Measurements from ENCODE around the gene ZNF783. TPM values are rescaled to one million over a fixed set of nuclear protein-coding genes. Genes with fewer than 3 reads are reported as not detected.

ZNF783 gene
- total RNA-seq (30.2 TPM), polyA plus RNA-seq (1 to 10 TPM; 2.7 to 5.3 (median 4.7) TPM)

- Histone ChIP-seq H3K4me1 (ENCODE audit: control insufficient read depth, insufficient read depth, low read length, poor library complexity, severe bottlenecking) (peaks cover 27% of the 10 kb centered on the region), H3K36me3 (ENCODE audit: control insufficient read depth, insufficient read depth, low read length) (peaks cover 21% of the 10 kb centered on the region), H3K4me3 (ENCODE audit: low read depth, low read length) (peak within 1 kb of the TSS; percentile 70), H3K27ac (ENCODE audit: insufficient read depth, low read length, poor library complexity, severe bottlenecking) (peak within 1 kb of the TSS; percentile 57), H3K27me3 (ENCODE audit: control insufficient read depth, insufficient read depth, low read length) (no peaks in the 10 kb centered on the region), H3K9me3 (ENCODE audit: control insufficient read depth in 2 of 2, low read length in 2 of 2) (no peaks in the 10 kb centered on the region)
- Mint-ChIP-seq H3K4me3 (peak within 1 kb of the TSS; percentile 86 to 90 (median 88)), H3K27me3 (no peaks in the 10 kb centered on the region), H3K9me3 (no peaks in the 10 kb centered on the region), H3K36me3 (peaks cover 14% of the 10 kb centered on the region), H3K27ac (peak within 1 kb of the TSS; percentile 82 to 91 (median 90)), H3K4me1 (peaks cover 12 to 39% (median 23%) of the 10 kb centered on the region in 4 donors)
- DNase-seq (peak; percentile 80 to 95 (median 86)), ATAC-seq (ENCODE audit: low read depth in 2 of 2) (peak; percentile 92 to 94)
These were observed at the start of gene ZNF783 for GRCh38 chr7:149261829-149262617. TSS of gene ZNF783 (plus strand) at chr7:149262196. CDS start at chr7:149262334, 138 bp downstream.

- no peaks in the 10 kb centered on the region for H3K27me3 ChIP-seq (ENCODE audit: control insufficient read depth, insufficient read depth, low read length)
- Mint-ChIP-seq H3K4me1 (peaks cover 6 to 15% (median 7%) of the 10 kb centered on the region in 4 donors), H3K9me3 (no peaks in the 10 kb centered on the region), H3K27me3 (no peaks in the 10 kb centered on the region), H3K36me3 (peaks cover 54% of the 10 kb centered on the region), H3K4me3 (no peak overlapping the region), H3K27ac (peak overlapping the region in 1 of 3 donors; percentile 38)
- H3K36me3 ChIP-seq (ENCODE audit: control insufficient read depth, insufficient read depth, low read length), result peaks cover 86% of the 10 kb centered on the region
- no peaks in the 10 kb centered on the region for H3K9me3 ChIP-seq (ENCODE audit: control insufficient read depth in 2 of 2, low read length in 2 of 2)
- H3K4me3 ChIP-seq (ENCODE audit: low read depth, low read length), result no peak overlapping the region
- DNase-seq, result no peak
- ATAC-seq (ENCODE audit: low read depth in 2 of 2), result no peak
- H3K27ac ChIP-seq (ENCODE audit: insufficient read depth, low read length, poor library complexity, severe bottlenecking), result no peak overlapping the region
- H3K4me1 ChIP-seq (ENCODE audit: control insufficient read depth, insufficient read depth, low read length, poor library complexity, severe bottlenecking), result no peaks in the 10 kb centered on the region
These were observed 47.8 kb upstream of the ZNF783 start for GRCh38 chr7:149214020-149214720.

- peaks cover 0 to 1% (median 0%) of the 10 kb centered on the region in 7 donors for H3K9me3 Mint-ChIP-seq
These were observed 45.6 kb upstream of the ZNF783 start for GRCh38 chr7:149216402-149216801.

GRCh38 chr7:149217570-149217969 lies 44.4 kb upstream of the ZNF783 start:
- no peak overlapping the region for H3K27ac ChIP-seq (ENCODE audit: insufficient read depth, low read length, poor library complexity, severe bottlenecking)
- peaks cover 0 to 6% (median 2%) of the 10 kb centered on the region in 4 donors for H3K4me1 Mint-ChIP-seq
- ATAC-seq (ENCODE audit: low read depth in 2 of 2) (no peak), DNase-seq (no peak)
- no peak overlapping the region for H3K4me3 ChIP-seq (ENCODE audit: low read depth, low read length)
- H3K27me3 ChIP-seq (ENCODE audit: control insufficient read depth, insufficient read depth, low read length), result no peaks in the 10 kb centered on the region
- no peaks in the 10 kb centered on the region for H3K27me3 Mint-ChIP-seq
- H3K36me3 ChIP-seq (ENCODE audit: control insufficient read depth, insufficient read depth, low read length), result peaks cover 72% of the 10 kb centered on the region
- no peaks in the 10 kb centered on the region for H3K4me1 ChIP-seq (ENCODE audit: control insufficient read depth, insufficient read depth, low read length, poor library complexity, severe bottlenecking)
- H3K9me3 Mint-ChIP-seq, result peaks cover 0 to 1% (median 0%) of the 10 kb centered on the region in 7 donors
- H3K36me3 Mint-ChIP-seq, result peaks cover 46% of the 10 kb centered on the region
- H3K27ac Mint-ChIP-seq, result peak overlapping the region in 2 of 3 donors; percentile 54 to 81
- H3K4me3 Mint-ChIP-seq, result no peak overlapping the region
- no peaks in the 10 kb centered on the region for H3K9me3 ChIP-seq (ENCODE audit: control insufficient read depth in 2 of 2, low read length in 2 of 2)

More at GRCh38 chr7:149216402-149216801, 45.6 kb upstream of the ZNF783 start:
- DNase-seq (no peak), ATAC-seq (ENCODE audit: low read depth in 2 of 2) (no peak)
- Mint-ChIP-seq H3K4me1 (peaks cover 0 to 6% (median 2%) of the 10 kb centered on the region in 4 donors), H3K27me3 (no peaks in the 10 kb centered on the region), H3K4me3 (no peak overlapping the region), H3K36me3 (peaks cover 48% of the 10 kb centered on the region), H3K27ac (peak overlapping the region in 1 of 3 donors; percentile 54)
- Histone ChIP-seq H3K4me1 (ENCODE audit: control insufficient read depth, insufficient read depth, low read length, poor library complexity, severe bottlenecking) (no peaks in the 10 kb centered on the region), H3K27ac (ENCODE audit: insufficient read depth, low read length, poor library complexity, severe bottlenecking) (no peak overlapping the region), H3K36me3 (ENCODE audit: control insufficient read depth, insufficient read depth, low read length) (peaks cover 82% of the 10 kb centered on the region), H3K27me3 (ENCODE audit: control insufficient read depth, insufficient read depth, low read length) (no peaks in the 10 kb centered on the region), H3K9me3 (ENCODE audit: control insufficient read depth in 2 of 2, low read length in 2 of 2) (no peaks in the 10 kb centered on the region), H3K4me3 (ENCODE audit: low read depth, low read length) (no peak overlapping the region)

- no peak overlapping the region for H3K27ac ChIP-seq (ENCODE audit: insufficient read depth, low read length, poor library complexity, severe bottlenecking)
- no peaks in the 10 kb centered on the region for H3K9me3 ChIP-seq (ENCODE audit: control insufficient read depth in 2 of 2, low read length in 2 of 2)
- H3K4me3 Mint-ChIP-seq, result no peak overlapping the region
- H3K36me3 Mint-ChIP-seq, result peaks cover 40% of the 10 kb centered on the region
- DNase-seq (no peak), ATAC-seq (ENCODE audit: low read depth in 2 of 2) (no peak)
- no peaks in the 10 kb centered on the region for H3K27me3 Mint-ChIP-seq
- H3K9me3 Mint-ChIP-seq, result peaks cover 0 to 1% (median 0%) of the 10 kb centered on the region in 7 donors
- H3K27ac Mint-ChIP-seq, result peak overlapping the region; percentile 8 to 53 (median 15)
- no peak overlapping the region for H3K4me3 ChIP-seq (ENCODE audit: low read depth, low read length)
- H3K4me1 ChIP-seq (ENCODE audit: control insufficient read depth, insufficient read depth, low read length, poor library complexity, severe bottlenecking), result no peaks in the 10 kb centered on the region
- H3K36me3 ChIP-seq (ENCODE audit: control insufficient read depth, insufficient read depth, low read length), result peaks cover 60% of the 10 kb centered on the region
- no peaks in the 10 kb centered on the region for H3K27me3 ChIP-seq (ENCODE audit: control insufficient read depth, insufficient read depth, low read length)
- H3K4me1 Mint-ChIP-seq, result peaks cover 0 to 6% (median 2%) of the 10 kb centered on the region in 4 donors
These were observed 43.3 kb upstream of the ZNF783 start for GRCh38 chr7:149218469-149219420.

GRCh38 chr7:149220534-149220933 lies 41.5 kb upstream of the ZNF783 start:
- peaks cover 38% of the 10 kb centered on the region for H3K36me3 Mint-ChIP-seq
- no peaks in the 10 kb centered on the region for H3K27me3 Mint-ChIP-seq
- DNase-seq (no peak), ATAC-seq (ENCODE audit: low read depth in 2 of 2) (no peak)
- Histone ChIP-seq H3K27me3 (ENCODE audit: control insufficient read depth, insufficient read depth, low read length) (no peaks in the 10 kb centered on the region), H3K27ac (ENCODE audit: insufficient read depth, low read length, poor library complexity, severe bottlenecking) (no peak overlapping the region), H3K4me1 (ENCODE audit: control insufficient read depth, insufficient read depth, low read length, poor library complexity, severe bottlenecking) (no peaks in the 10 kb centered on the region), H3K9me3 (ENCODE audit: control insufficient read depth in 2 of 2, low read length in 2 of 2) (no peaks in the 10 kb centered on the region), H3K36me3 (ENCODE audit: control insufficient read depth, insufficient read depth, low read length) (peaks cover 55% of the 10 kb centered on the region), H3K4me3 (ENCODE audit: low read depth, low read length) (no peak overlapping the region)
- no peak overlapping the region for H3K4me3 Mint-ChIP-seq
- H3K4me1 Mint-ChIP-seq, result peaks cover 0 to 6% (median 2%) of the 10 kb centered on the region in 4 donors
- H3K9me3 Mint-ChIP-seq, result peaks cover 0 to 1% (median 0%) of the 10 kb centered on the region in 7 donors
- H3K27ac Mint-ChIP-seq, result no peak overlapping the region

GRCh38 chr7:149223176-149223575 lies 38.8 kb upstream of the ZNF783 start:
- Mint-ChIP-seq H3K36me3 (peaks cover 32% of the 10 kb centered on the region), H3K4me1 (peaks cover 0 to 2% (median 0%) of the 10 kb centered on the region in 4 donors), H3K27me3 (no peaks in the 10 kb centered on the region), H3K4me3 (no peak overlapping the region), H3K9me3 (peaks cover 0 to 1% (median 0%) of the 10 kb centered on the region in 7 donors), H3K27ac (no peak overlapping the region)
- Histone ChIP-seq H3K27me3 (ENCODE audit: control insufficient read depth, insufficient read depth, low read length) (no peaks in the 10 kb centered on the region), H3K27ac (ENCODE audit: insufficient read depth, low read length, poor library complexity, severe bottlenecking) (no peak overlapping the region), H3K9me3 (ENCODE audit: control insufficient read depth in 2 of 2, low read length in 2 of 2) (no peaks in the 10 kb centered on the region), H3K36me3 (ENCODE audit: control insufficient read depth, insufficient read depth, low read length) (peaks cover 34% of the 10 kb centered on the region), H3K4me1 (ENCODE audit: control insufficient read depth, insufficient read depth, low read length, poor library complexity, severe bottlenecking) (no peaks in the 10 kb centered on the region), H3K4me3 (ENCODE audit: low read depth, low read length) (no peak overlapping the region)
- ATAC-seq (ENCODE audit: low read depth in 2 of 2) (no peak), DNase-seq (no peak)
